A673 (cell line): Measurements from ENCODE around the gene ZNFX1.

Experiments
- CTCF ChIP-seq: fragments of 300-800, 200-600 bp; sonication (generic); conservative IDR thresholded peaks from 2 replicates; pipeline ENCODE4 v1.5.1; 2017; ENCODE audit warnings: low read depth, mild to moderate bottlenecking, antibody characterized with exemption, low read length, moderate library complexity, mixed read lengths
- EZH2 ChIP-seq: fragments of 200-600 bp; sonication (generic); IDR thresholded peaks from 2 replicates; pipeline ENCODE4 v1.6.1; 2017; ENCODE audit warnings: borderline replicate concordance, low read depth, mild to moderate bottlenecking, mixed read lengths, antibody characterized with exemption, low read length; ENCODE audit not compliant: poor library complexity, severe bottlenecking

DNA sequence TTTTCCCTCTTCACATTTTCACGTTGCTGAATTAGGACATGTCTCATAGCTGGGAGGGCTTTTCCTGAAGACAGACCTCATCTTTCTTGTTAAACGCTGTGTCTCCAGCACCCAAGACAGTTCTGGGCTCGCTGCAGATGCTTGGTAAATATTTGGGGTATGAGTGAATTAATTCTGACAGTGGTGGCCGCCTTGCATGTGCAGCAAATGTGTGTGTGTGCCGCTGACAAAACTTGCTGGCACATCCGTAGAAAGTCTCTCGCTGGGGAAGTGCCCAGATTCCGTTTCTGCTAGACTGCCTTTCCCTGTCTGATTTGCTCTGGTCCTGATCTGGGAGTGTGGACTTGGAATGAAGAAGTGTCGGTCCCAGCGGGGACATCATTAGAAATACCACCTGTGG, 48.2 kb upstream of the ZNFX1 start:
- TF ChIP-seq CTCF (no peak), EZH2 (no peak)
